Astrocyte (in vitro differentiated cells and primary cell): ENCODE results near the gene TRHDE. TPM values are rescaled to one million over a fixed set of nuclear protein-coding genes. Genes with fewer than 3 reads are reported as not detected.
"Not testable (repeated sequence)": the region's sequence is repeated elsewhere in the genome, so short reads cannot be mapped to it uniquely, and the experiment has no call there.

ENCODE experiments used
- DNase-seq: peaks from one replicate; pipeline ENCODE4 v3.0.0-alpha.2; 2010; ENCODE audit warnings: low read depth
- FAIRE-seq: peaks from 2 replicates; lab custom pipeline; 2011; peaks lifted over from hg19 to GRCh38; lab: Jason Lieb, UNC
- H2AFZ ChIP-seq: 2 replicates; pipeline ENCODE4 v1.6.0; 2012; ENCODE audit warnings: low read depth, low read length, inconsistent platforms
- H3K27ac ChIP-seq: 2 replicates; pipeline ENCODE4 v1.5.1; 2011; ENCODE audit warnings: low read depth, low read length, inconsistent platforms
- H3K27me3 ChIP-seq: 2 replicates; pipeline ENCODE4 v1.6.0; 2011; ENCODE audit warnings: low read length, inconsistent platforms; ENCODE audit not compliant: insufficient read depth
- H3K36me3 ChIP-seq: 2 replicates; pipeline ENCODE4 v1.5.1; 2011; ENCODE audit warnings: low read length, inconsistent platforms; ENCODE audit not compliant: insufficient read depth
- H3K4me1 ChIP-seq: 2 replicates; pipeline ENCODE4 v1.5.1; 2011; ENCODE audit warnings: low read length, inconsistent platforms; ENCODE audit not compliant: insufficient read depth
- H3K4me2 ChIP-seq: 2 replicates; pipeline ENCODE4 v1.6.0; 2012; ENCODE audit warnings: low read length, inconsistent platforms
- H3K4me3 ChIP-seq: 2 replicates; pipeline ENCODE4 v1.5.1; 2011; ENCODE audit warnings: low read depth, mild to moderate bottlenecking, low read length, inconsistent platforms; ENCODE audit not compliant: insufficient read depth
- H3K79me2 ChIP-seq: 2 replicates; pipeline ENCODE4 v1.6.0; 2012; ENCODE audit warnings: mild to moderate bottlenecking, low read length, inconsistent platforms; ENCODE audit not compliant: insufficient read depth
- H3K9ac ChIP-seq: 2 replicates; pipeline ENCODE4 v1.6.0; 2012; ENCODE audit warnings: mild to moderate bottlenecking, low read length, inconsistent platforms
- H3K9me3 ChIP-seq: 2 replicates; pipeline ENCODE4 v1.5.1; 2012; ENCODE audit warnings: low read depth, mild to moderate bottlenecking, low read length, inconsistent platforms; ENCODE audit not compliant: insufficient read depth
- H4K20me1 ChIP-seq: 2 replicates; pipeline ENCODE4 v1.6.0; 2012; ENCODE audit warnings: low read length, inconsistent platforms; ENCODE audit not compliant: insufficient read depth
- H3K27ac Mint-ChIP-seq: one replicate; pipeline ENCODE4 v1.8.0; 2021; ENCODE audit warnings: mild to moderate bottlenecking, mixed read lengths; ENCODE audit not compliant: unreplicated experiment
- H3K27me3 Mint-ChIP-seq: one replicate; pipeline ENCODE4 v1.8.0; 2021; ENCODE audit warnings: low read depth, mixed read lengths; ENCODE audit not compliant: unreplicated experiment
- H3K36me3 Mint-ChIP-seq: one replicate; pipeline ENCODE4 v1.8.0; 2021; ENCODE audit warnings: low read depth, mixed read lengths; ENCODE audit not compliant: unreplicated experiment
- H3K4me1 Mint-ChIP-seq: one replicate; pipeline ENCODE4 v1.8.0; 2021; ENCODE audit warnings: low read depth, mixed read lengths; ENCODE audit not compliant: unreplicated experiment
- H3K4me3 Mint-ChIP-seq: one replicate; pipeline ENCODE4 v1.8.0; 2021; ENCODE audit warnings: mild to moderate bottlenecking, moderate library complexity, mixed read lengths; ENCODE audit not compliant: unreplicated experiment
- H3K9me3 Mint-ChIP-seq: one replicate; pipeline ENCODE4 v1.8.0; 2021; ENCODE audit warnings: mild to moderate bottlenecking, mixed read lengths; ENCODE audit not compliant: unreplicated experiment
- CTCF ChIP-seq: IDR thresholded peaks from 2 replicates; pipeline ENCODE4 v1.5.1; 2011; ENCODE audit warnings: low read depth, mild to moderate bottlenecking, inconsistent platforms, low read length, moderate library complexity; ENCODE audit not compliant: insufficient read depth
- EZH2 ChIP-seq: IDR thresholded peaks from 2 replicates; pipeline ENCODE4 v1.6.1; 2012; ENCODE audit warnings: mild to moderate bottlenecking, low read length, inconsistent platforms; ENCODE audit not compliant: insufficient read depth
- total RNA-seq: library from RNA; stranded (reverse); gene quantifications from 2 replicates; pipeline ENCODE4 v1.2.1, GENCODE V29; 2021

TRHDE gene
- total RNA-seq, 1 donor from 2014 or later: 1.4 TPM

- Histone ChIP-seq H3K9ac (no peak overlapping the region), H3K79me2 (no peaks in the 10 kb centered on the region), H3K9me3 (no peaks in the 10 kb centered on the region), H2AFZ (no peak overlapping the region), H4K20me1 (no peaks in the 10 kb centered on the region), H3K27ac (no peak overlapping the region), H3K4me1 (no peaks in the 10 kb centered on the region), H3K4me2 (no peak overlapping the region), H3K36me3 (no peaks in the 10 kb centered on the region), H3K27me3 (no peaks in the 10 kb centered on the region), H3K4me3 (no peak overlapping the region)
- H3K27me3 Mint-ChIP-seq: no peaks in the 10 kb centered on the region
- H3K9me3 Mint-ChIP-seq: no peaks in the 10 kb centered on the region
- FAIRE-seq (no peak), DNase-seq (no peak)
- H3K4me3 Mint-ChIP-seq: no peak overlapping the region
- H3K36me3 Mint-ChIP-seq: no peaks in the 10 kb centered on the region
- no peak overlapping the region for H3K27ac Mint-ChIP-seq
- no peak for TF ChIP-seq EZH2
- no peak for TF ChIP-seq CTCF
- H3K4me1 Mint-ChIP-seq: no peaks in the 10 kb centered on the region
These were observed 422.0 kb downstream of the TRHDE start for GRCh38 chr12:72694193-72694592.

- TF ChIP-seq EZH2 (no peak), CTCF (no peak)
- Mint-ChIP-seq H3K9me3 (no peaks in the 10 kb centered on the region), H3K4me1 (no peaks in the 10 kb centered on the region), H3K4me3 (no peak overlapping the region), H3K36me3 (no peaks in the 10 kb centered on the region), H3K27ac (no peak overlapping the region), H3K27me3 (no peaks in the 10 kb centered on the region)
- H3K79me2 ChIP-seq: no peaks in the 10 kb centered on the region
- H3K27me3 ChIP-seq: no peaks in the 10 kb centered on the region
- FAIRE-seq (no peak), DNase-seq (no peak)
- no peak overlapping the region for H2AFZ ChIP-seq
- H3K36me3 ChIP-seq: no peaks in the 10 kb centered on the region
- H3K4me2 ChIP-seq: no peak overlapping the region
- no peak overlapping the region for H3K4me3 ChIP-seq
- H4K20me1 ChIP-seq: no peaks in the 10 kb centered on the region
- no peak overlapping the region for H3K27ac ChIP-seq
- H3K9me3 ChIP-seq: no peaks in the 10 kb centered on the region
- H3K4me1 ChIP-seq: no peaks in the 10 kb centered on the region
- H3K9ac ChIP-seq: no peak overlapping the region
These were observed 427.2 kb downstream of the TRHDE start for GRCh38 chr12:72699362-72699761.

- not testable (repeated sequence) for H3K27me3 ChIP-seq, H3K4me3 ChIP-seq, H3K4me2 ChIP-seq, DNase-seq, H3K4me3 Mint-ChIP-seq, H3K27ac Mint-ChIP-seq, H3K36me3 ChIP-seq, FAIRE-seq, H3K4me1 ChIP-seq, H3K27ac ChIP-seq, H3K9me3 ChIP-seq, H4K20me1 ChIP-seq, H3K9ac ChIP-seq, H3K79me2 ChIP-seq, H3K4me1 Mint-ChIP-seq, H3K9me3 Mint-ChIP-seq, H3K36me3 Mint-ChIP-seq, H3K27me3 Mint-ChIP-seq, H2AFZ ChIP-seq
These were observed 439.9 kb downstream of the TRHDE start for GRCh38 chr12:72712025-72712424.
